SK-N-SH (cell line): Measurements from ENCODE around the gene MYOM1. TPM values are rescaled to one million over a fixed set of nuclear protein-coding genes. Genes with fewer than 3 reads are reported as not detected.

Experiments
- CTCF ChIA-PET: fragments of 300-600, 350-600 bp; formaldehyde crosslinking; extraction: SDS; loops from one replicate; lab custom pipeline; 2021; lab: Yijun Ruan, JAX
- POLR2A ChIA-PET: fragments of 350-600 bp; sonication (Branson Sonifier 250); formaldehyde crosslinking; extraction: SDS; loops from one replicate; lab custom pipeline; 2020; ENCODE audit warnings: antibody characterized with exemption, inconsistent platforms; lab: Yijun Ruan, JAX
- DNase-seq: peaks from one replicate; pipeline ENCODE4 v3.0.0; 2012
- H2AFZ ChIP-seq: fragments of 200-600 bp; sonication (generic); 2 replicates; pipeline ENCODE4 v1.8.1; 2016; ENCODE audit warnings: antibody characterized with exemption, mild to moderate bottlenecking, low read depth
- H3F3A ChIP-seq: fragments of 200-600 bp; sonication (generic); replicated peaks from 2 replicates; pipeline ENCODE3; 2016; ENCODE audit warnings: antibody characterized with exemption, mild to moderate bottlenecking; ENCODE audit not compliant: insufficient read depth
- H3K27ac ChIP-seq, 2 experiments: fragments of 200-500 bp in 1 of 2; fragments of 200-600 bp in 1 of 2; sonication (Bioruptor generic) in 1 of 2; sonication (generic), shearing (Covaris generic) in 1 of 2; 2 replicates each; pipeline versions ENCODE4 v1.5.1 to v1.6.1; 2014 to 2016; ENCODE audit warnings: low read depth in 2 of 2, inconsistent platforms in 1 of 2, low read length in 1 of 2, mild to moderate bottlenecking in 1 of 2, mixed read lengths in 1 of 2
- H3K27me3 ChIP-seq: fragments of 200-600 bp; sonication (generic), shearing (Covaris generic); 2 replicates; pipeline ENCODE4 v1.6.1; 2016; ENCODE audit warnings: mixed run types; ENCODE audit not compliant: insufficient read depth
- H3K36me3 ChIP-seq, 2 experiments: fragments of 200-500 bp in 1 of 2; fragments of 200-600 bp in 1 of 2; sonication (Bioruptor generic) in 1 of 2; sonication (generic) in 1 of 2; replicated peaks in 1 of 2; 2 replicates each; pipeline versions ENCODE3 to v1.5.1; 2014 to 2016; ENCODE audit warnings: low read length in 1 of 2, mild to moderate bottlenecking in 1 of 2; ENCODE audit not compliant: insufficient read depth in 2 of 2, control insufficient read depth in 1 of 2
- H3K4me1 ChIP-seq, 2 experiments: fragments of 200-500 bp in 1 of 2; fragments of 200-600 bp in 1 of 2; sonication (Bioruptor generic) in 1 of 2; sonication (generic), shearing (Covaris generic) in 1 of 2; 2 replicates each; pipeline versions ENCODE4 v1.5.1 to v1.6.1; 2014 to 2016; ENCODE audit warnings: low read depth in 1 of 2, low read length in 1 of 2, mixed run types in 1 of 2; ENCODE audit not compliant: insufficient read depth in 2 of 2, control insufficient read depth in 1 of 2
- H3K4me2 ChIP-seq: fragments of 200-600 bp; sonication (generic), shearing (Covaris generic); 2 replicates; pipeline ENCODE4 v1.6.1; 2017; ENCODE audit warnings: mixed run types
- H3K4me3 ChIP-seq, 2 experiments: fragments of 200-500 bp in 1 of 2; fragments of 200-600 bp in 1 of 2; sonication (Bioruptor generic) in 1 of 2; sonication (generic), shearing (Covaris generic) in 1 of 2; 2 replicates each; pipeline versions ENCODE4 v1.5.1 to v1.8.1; 2014 to 2016; ENCODE audit warnings: low read depth in 2 of 2, inconsistent platforms in 1 of 2, low read length in 1 of 2, mild to moderate bottlenecking in 1 of 2, mixed read lengths in 1 of 2, moderate library complexity in 1 of 2
- H3K79me2 ChIP-seq: fragments of 200-600 bp; sonication (generic); 2 replicates; pipeline ENCODE4 v1.8.1; 2017; ENCODE audit warnings: mild to moderate bottlenecking; ENCODE audit not compliant: insufficient read depth
- H3K9ac ChIP-seq: fragments of 200-600 bp; sonication (generic); 2 replicates; pipeline ENCODE4 v1.6.1; 2017; ENCODE audit warnings: mixed run types
- H3K9me2 ChIP-seq: fragments of 200-600 bp; sonication (generic); 2 replicates; pipeline ENCODE4 v1.6.1; 2017; ENCODE audit warnings: mixed run types
- H3K9me3 ChIP-seq: fragments of 200-600 bp; sonication (generic); 2 replicates; pipeline ENCODE4 v1.6.1; 2017; ENCODE audit warnings: mixed run types, mild to moderate bottlenecking, moderate library complexity
- H4K20me1 ChIP-seq: fragments of 200-600 bp; sonication (generic); 2 replicates; pipeline ENCODE4 v1.6.1; 2017; ENCODE audit warnings: mild to moderate bottlenecking, mixed run types; ENCODE audit not compliant: insufficient read depth
- CHD2 ChIP-seq: fragments of 150-350 bp; IDR thresholded peaks from 2 replicates; pipeline ENCODE4 v1.6.1; 2018; ENCODE audit warnings: low read length; ENCODE audit not compliant: partially characterized antibody
- ELF1 ChIP-seq: IDR thresholded peaks from 2 replicates; pipeline ENCODE4 v1.4.0; 2012
- EP300 ChIP-seq, 2 experiments: IDR thresholded peaks; 2 replicates each; pipeline versions ENCODE4 v1.4.0 to v1.6.1; 2012; ENCODE audit warnings: borderline replicate concordance in 1 of 2, low read depth in 1 of 2, low read length in 1 of 2
- EZH2phosphoT487 ChIP-seq: fragments of 200-600 bp; sonication (generic); IDR thresholded peaks from 2 replicates; pipeline ENCODE4 v1.6.1; 2017; ENCODE audit warnings: low read depth, mixed run types, mild to moderate bottlenecking, antibody characterized with exemption, moderate library complexity, borderline replicate concordance
- FOXJ3 ChIP-seq: sonication (generic); formaldehyde crosslinking; IDR thresholded peaks from 2 replicates; pipeline ENCODE4 v1.5.1; 2020; ENCODE audit warnings: mild to moderate bottlenecking, missing genetic modification reagents
- FOXM1 ChIP-seq: IDR thresholded peaks from 2 replicates; pipeline ENCODE4 v1.4.0; 2012; ENCODE audit warnings: low read depth, mild to moderate bottlenecking
- GABPA ChIP-seq: IDR thresholded peaks from 2 replicates; pipeline ENCODE4 v1.4.0; 2012; ENCODE audit warnings: low read depth, mild to moderate bottlenecking
- GATA2 ChIP-seq: sonication (generic); formaldehyde crosslinking; IDR thresholded peaks from 2 replicates; pipeline ENCODE4 v1.5.0; 2020; ENCODE audit warnings: mild to moderate bottlenecking, missing genetic modification reagents
- NFIC ChIP-seq: IDR thresholded peaks from 2 replicates; pipeline ENCODE4 v1.4.0; 2012; ENCODE audit warnings: borderline replicate concordance
- NRF1 ChIP-seq: IDR thresholded peaks from 2 replicates; pipeline ENCODE4 v1.6.1; 2012; ENCODE audit warnings: low read depth, mild to moderate bottlenecking, low read length
- POLR2AphosphoS5 ChIP-seq: IDR thresholded peaks from 2 replicates; pipeline ENCODE4 v1.6.1; 2012; ENCODE audit warnings: low read depth, low read length
- SMC3 ChIP-seq: IDR thresholded peaks from 2 replicates; pipeline ENCODE4 v1.6.1; 2012; ENCODE audit warnings: low read depth, low read length, improper control_type of control experiment
- TAF1 ChIP-seq: IDR thresholded peaks from 2 replicates; pipeline ENCODE4 v1.6.1; 2012; ENCODE audit warnings: low read depth, mild to moderate bottlenecking, low read length, moderate library complexity, borderline replicate concordance
- TCF12 ChIP-seq: IDR thresholded peaks from 2 replicates; pipeline ENCODE4 v1.4.0; 2012
- WGBS: methylation state at CpG from one replicate; pipeline ENCODE4 v1.1.6; 2017; ENCODE audit warnings: low lambda C conversion rate; 5-methylcytosine and 5-hydroxymethylcytosine counted together
- polyA plus RNA-seq, 3 experiments: library from polyadenylated mRNA; depleted of rRNA; stranded (reverse); fragments of >200 nt; gene quantifications; 2 replicates each; pipeline ENCODE4 v1.2.3, GENCODE V29; 2012
- TF ChIP-seq, protein P1 (sequence below): IDR thresholded peaks from 2 replicates; pipeline ENCODE4 v1.4.0; 2012; ENCODE audit warnings: low read depth, borderline replicate concordance
- TF ChIP-seq, protein P2 (sequence below): fragments of 150-350 bp; IDR thresholded peaks from 2 replicates; pipeline ENCODE4 v1.6.1; 2017; ENCODE audit warnings: antibody characterized with exemption, low read length, low read depth, borderline replicate concordance
- TF ChIP-seq, protein P3 (sequence below): IDR thresholded peaks from 2 replicates; pipeline ENCODE4 v1.4.0; 2012; ENCODE audit warnings: low read depth
- TF ChIP-seq, protein P4 (sequence below): fragments of 200-600 bp; sonication (generic); IDR thresholded peaks from 2 replicates; pipeline ENCODE4 v1.6.1; 2017; ENCODE audit warnings: antibody characterized with exemption, mild to moderate bottlenecking, moderate library complexity

MYOM1 gene
- polyA plus RNA-seq, 1 of the 3 experiments (the other 2 are of a cell fraction), result 0.07 TPM

DNA sequence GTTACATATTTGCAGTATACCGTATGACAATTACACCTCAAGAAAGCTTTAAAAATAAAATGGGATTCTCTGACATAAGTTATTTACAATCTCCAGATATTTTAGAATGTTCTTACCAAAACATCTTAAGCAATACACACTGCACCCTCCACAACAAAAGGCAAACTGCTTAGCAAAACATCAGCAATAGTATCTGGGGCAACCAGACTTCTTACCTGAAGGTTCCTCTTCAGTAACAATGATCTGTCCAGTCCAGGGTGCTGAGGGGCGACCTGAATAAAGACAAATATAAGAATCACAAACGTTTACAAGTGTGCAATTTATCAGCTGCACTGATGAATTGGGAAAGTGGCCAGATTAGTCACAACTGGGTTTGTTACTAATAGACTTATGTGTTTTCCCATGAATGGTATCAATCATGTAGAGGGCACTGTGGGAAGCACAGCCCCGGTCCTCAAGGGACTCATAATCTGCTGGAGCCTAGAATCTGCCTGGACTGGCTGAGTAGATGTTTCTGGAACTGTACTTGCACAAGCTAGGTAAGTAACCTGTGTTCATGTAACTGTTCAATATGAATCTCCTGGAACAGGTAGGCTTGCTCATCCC lies 70.7 kb downstream of the MYOM1 start:
- ChIA-PET POLR2A (no interaction called here), CTCF (interaction anchor here (0.9 to 1.5 kb wide), 2 partner anchors 20 to 201 kb away, joined by 4 to 5 read pairs; no protein-coding TSS in a partner anchor)
- 40% methylated on average over 4 of the region's 4 CpGs for WGBS
- no peak overlapping the region for H3K4me3 ChIP-seq
- H4K20me1 ChIP-seq, result no peaks in the 10 kb centered on the region
- H3K79me2 ChIP-seq, result no peaks in the 10 kb centered on the region
- no peak overlapping the region for H3K4me2 ChIP-seq
- H3K27me3 ChIP-seq, result no peaks in the 10 kb centered on the region
- TF ChIP-seq, protein P1, sequence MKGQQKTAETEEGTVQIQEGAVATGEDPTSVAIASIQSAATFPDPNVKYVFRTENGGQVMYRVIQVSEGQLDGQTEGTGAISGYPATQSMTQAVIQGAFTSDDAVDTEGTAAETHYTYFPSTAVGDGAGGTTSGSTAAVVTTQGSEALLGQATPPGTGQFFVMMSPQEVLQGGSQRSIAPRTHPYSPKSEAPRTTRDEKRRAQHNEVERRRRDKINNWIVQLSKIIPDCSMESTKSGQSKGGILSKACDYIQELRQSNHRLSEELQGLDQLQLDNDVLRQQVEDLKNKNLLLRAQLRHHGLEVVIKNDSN, result no peak
- TF ChIP-seq FOXM1 (no peak), POLR2AphosphoS5 (no peak), GABPA (no peak), GATA2 (CRISPR knock-in tag) (no peak), SMC3 (no peak), TAF1 (no peak), EZH2phosphoT487 (no peak), ELF1 (no peak), NFIC (no peak), CHD2 (no peak), NRF1 (no peak), FOXJ3 (CRISPR knock-in tag) (no peak), EP300 (IDR thresholded peaks at IDR 0.05; ENCODE audit: borderline replicate concordance in 1 of 2, low read depth in 1 of 2, low read length in 1 of 2) (no peak), TCF12 (no peak)
- TF ChIP-seq, protein P2, sequence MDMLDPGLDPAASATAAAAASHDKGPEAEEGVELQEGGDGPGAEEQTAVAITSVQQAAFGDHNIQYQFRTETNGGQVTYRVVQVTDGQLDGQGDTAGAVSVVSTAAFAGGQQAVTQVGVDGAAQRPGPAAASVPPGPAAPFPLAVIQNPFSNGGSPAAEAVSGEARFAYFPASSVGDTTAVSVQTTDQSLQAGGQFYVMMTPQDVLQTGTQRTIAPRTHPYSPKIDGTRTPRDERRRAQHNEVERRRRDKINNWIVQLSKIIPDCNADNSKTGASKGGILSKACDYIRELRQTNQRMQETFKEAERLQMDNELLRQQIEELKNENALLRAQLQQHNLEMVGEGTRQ, result no peak
- TF ChIP-seq, protein P3, sequence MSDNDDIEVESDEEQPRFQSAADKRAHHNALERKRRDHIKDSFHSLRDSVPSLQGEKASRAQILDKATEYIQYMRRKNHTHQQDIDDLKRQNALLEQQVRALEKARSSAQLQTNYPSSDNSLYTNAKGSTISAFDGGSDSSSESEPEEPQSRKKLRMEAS, result no peak
- TF ChIP-seq, protein P4, sequence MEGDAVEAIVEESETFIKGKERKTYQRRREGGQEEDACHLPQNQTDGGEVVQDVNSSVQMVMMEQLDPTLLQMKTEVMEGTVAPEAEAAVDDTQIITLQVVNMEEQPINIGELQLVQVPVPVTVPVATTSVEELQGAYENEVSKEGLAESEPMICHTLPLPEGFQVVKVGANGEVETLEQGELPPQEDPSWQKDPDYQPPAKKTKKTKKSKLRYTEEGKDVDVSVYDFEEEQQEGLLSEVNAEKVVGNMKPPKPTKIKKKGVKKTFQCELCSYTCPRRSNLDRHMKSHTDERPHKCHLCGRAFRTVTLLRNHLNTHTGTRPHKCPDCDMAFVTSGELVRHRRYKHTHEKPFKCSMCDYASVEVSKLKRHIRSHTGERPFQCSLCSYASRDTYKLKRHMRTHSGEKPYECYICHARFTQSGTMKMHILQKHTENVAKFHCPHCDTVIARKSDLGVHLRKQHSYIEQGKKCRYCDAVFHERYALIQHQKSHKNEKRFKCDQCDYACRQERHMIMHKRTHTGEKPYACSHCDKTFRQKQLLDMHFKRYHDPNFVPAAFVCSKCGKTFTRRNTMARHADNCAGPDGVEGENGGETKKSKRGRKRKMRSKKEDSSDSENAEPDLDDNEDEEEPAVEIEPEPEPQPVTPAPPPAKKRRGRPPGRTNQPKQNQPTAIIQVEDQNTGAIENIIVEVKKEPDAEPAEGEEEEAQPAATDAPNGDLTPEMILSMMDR, result no peak
- no peaks in the 10 kb centered on the region for H3K9me3 ChIP-seq
- no peaks in the 10 kb centered on the region for H3F3A ChIP-seq
- no peak overlapping the region for H3K9ac ChIP-seq
- no peak overlapping the region for H2AFZ ChIP-seq
- no peak overlapping the region for H3K27ac ChIP-seq
- DNase-seq, result no peak
- no peaks in the 10 kb centered on the region for H3K4me1 ChIP-seq
- H3K9me2 ChIP-seq, result no peaks in the 10 kb centered on the region
- H3K36me3 ChIP-seq, result no peaks in the 10 kb centered on the region
